Right lobe of liver (tissue), 4 donors: ENCODE results near the gene GRIK2.

Experiments
- CTCF ChIP-seq, 4 donors: fragments of 200-600 bp in 3 of 4; fragments of 450-650 bp in 1 of 4; IDR thresholded peaks; one replicate each; pipeline versions ENCODE4 v1.5.1 to v1.8.0; 2016 to 2022; ENCODE audit warnings: antibody characterized with exemption in 4 of 4, mild to moderate bottlenecking in 2 of 4
- POLR2A ChIP-seq: fragments of 450-650 bp; IDR thresholded peaks from one replicate; pipeline ENCODE4 v1.6.1; 2017; ENCODE audit warnings: antibody characterized with exemption, mild to moderate bottlenecking
- donor health status: DM: no; HTN: no; CAD: no.
- donor health status: DM: no; HTN: no; CAD: no.
- donor health status: DM: no; HTN: yes; CAD: no.

GRCh38 chr6:101840100-101840499 is 446.6 kb downstream of the GRIK2 start:
- TF ChIP-seq CTCF (IDR thresholded peaks at IDR 0.05), result no peak
- TF ChIP-seq POLR2A, result no peak
